NCI-H226 (cell line): Measurements from ENCODE around the gene TRIML1.

Source experiments
- DNase-seq: peaks from one replicate; pipeline ENCODE4 v3.0.0-alpha.2; 2015

The TRIML1 gene

GRCh38 chr4:188139141-188139540, at the start of gene TRIML1:
TSS of gene TRIML1 (plus strand) at chr4:188139441. CDS start at chr4:188139559, 118 bp downstream.
- no peak for DNase-seq

GRCh38 chr4:188092824-188093223, 46.4 kb upstream of the TRIML1 start:
- DNase-seq = no peak

GRCh38 chr4:188106454-188106853, 32.8 kb upstream of the TRIML1 start:
- DNase-seq = no peak

- DNase-seq = no peak
These were observed 31.1 kb upstream of the TRIML1 start for GRCh38 chr4:188107931-188108843.

- no peak for DNase-seq
These were observed 30.0 kb upstream of the TRIML1 start, which contains the start of gene TRIML2 for GRCh38 chr4:188109157-188109755. TSS of gene TRIML2 (minus strand) at chr4:188109603. CDS start at chr4:188105368, 4,235 bp downstream.

GRCh38 chr4:188110036-188110435, 29.2 kb upstream of the TRIML1 start:
- no peak for DNase-seq

- DNase-seq = no peak
These were observed 28.3 kb upstream of the TRIML1 start for GRCh38 chr4:188110741-188111471.

GRCh38 chr4:188111955-188112354, 27.3 kb upstream of the TRIML1 start:
- DNase-seq = no peak

GRCh38 chr4:188113156-188113555, 26.1 kb upstream of the TRIML1 start:
- DNase-seq = no peak

GRCh38 chr4:188117631-188118324, 21.5 kb upstream of the TRIML1 start:
- no peak for DNase-seq

- no peak for DNase-seq
These were observed 17.7 kb upstream of the TRIML1 start for GRCh38 chr4:188121530-188121929.

GRCh38 chr4:188127214-188127874, 11.9 kb upstream of the TRIML1 start:
- no peak for DNase-seq

GRCh38 chr4:188130355-188130754, 8.9 kb upstream of the TRIML1 start:
- no peak for DNase-seq

- no peak for DNase-seq
These were observed 7.0 kb upstream of the TRIML1 start for GRCh38 chr4:188132232-188132631.

GRCh38 chr4:188138227-188138626, 1.0 kb upstream of the TRIML1 start:
- no peak for DNase-seq

GRCh38 chr4:188139671-188140070, 430 bp downstream of the TRIML1 start:
- DNase-seq = no peak

GRCh38 chr4:188143731-188144130, 4.5 kb downstream of the TRIML1 start:
- no peak for DNase-seq

GRCh38 chr4:188145601-188146000, 6.4 kb downstream of the TRIML1 start:
- no peak for DNase-seq

- no peak for DNase-seq
These were observed 7.4 kb downstream of the TRIML1 start for GRCh38 chr4:188146618-188147017.

- DNase-seq = no peak
These were observed 7.9 kb downstream of the TRIML1 start for GRCh38 chr4:188147176-188147575.

GRCh38 chr4:188147776-188148175, 8.5 kb downstream of the TRIML1 start:
- no peak for DNase-seq
